Measurements from ENCODE around the gene LUZP2. TPM values are rescaled to one million over a fixed set of nuclear protein-coding genes. Genes with fewer than 3 reads are reported as not detected.
"Not testable (repeated sequence)": the region's sequence is repeated elsewhere in the genome, so short reads cannot be mapped to it uniquely, and the experiment has no call there.

The LUZP2 gene
- total RNA-seq, 1 experiment from 2014 or later: not detected

GRCh38 chr11:24870048-24870447, 373.2 kb downstream of the LUZP2 start:
- DNase-seq (ENCODE audit: low spot score): no peak
- in situ Hi-C loops (cut with HindIII; ENCODE audit: low sequenced_read_pairs): no loop called here

- DNase-seq (ENCODE audit: low spot score): no peak
- in situ Hi-C loops (cut with HindIII; ENCODE audit: low sequenced_read_pairs): no loop called here
These were observed 375.3 kb downstream of the LUZP2 start for GRCh38 chr11:24872186-24872585.

- no peak for DNase-seq (ENCODE audit: low spot score)
- in situ Hi-C loops (cut with HindIII; ENCODE audit: low sequenced_read_pairs): no loop called here
These were observed 375.9 kb downstream of the LUZP2 start for GRCh38 chr11:24872651-24873311.

- in situ Hi-C loops (cut with HindIII; ENCODE audit: low sequenced_read_pairs): no loop called here
- no peak for DNase-seq (ENCODE audit: low spot score)
These were observed 384.1 kb downstream of the LUZP2 start for GRCh38 chr11:24880962-24881361.

- DNase-seq (ENCODE audit: low spot score): no peak
- in situ Hi-C loops (cut with HindIII; ENCODE audit: low sequenced_read_pairs): no loop called here
These were observed 388.8 kb downstream of the LUZP2 start for GRCh38 chr11:24885580-24886173.

GRCh38 chr11:24886880-24887619, 390.2 kb downstream of the LUZP2 start:
- no peak for DNase-seq (ENCODE audit: low spot score)
- in situ Hi-C loops (cut with HindIII; ENCODE audit: low sequenced_read_pairs): no loop called here

- DNase-seq (ENCODE audit: low spot score): no peak
- in situ Hi-C loops (cut with HindIII; ENCODE audit: low sequenced_read_pairs): no loop called here
These were observed 393.6 kb downstream of the LUZP2 start for GRCh38 chr11:24890426-24890825.

- in situ Hi-C loops (cut with HindIII; ENCODE audit: low sequenced_read_pairs); DNase-seq (ENCODE audit: low spot score): not testable (repeated sequence)
These were observed 395.1 kb downstream of the LUZP2 start for GRCh38 chr11:24891845-24892492.

GRCh38 chr11:24896118-24896835, 399.4 kb downstream of the LUZP2 start:
- in situ Hi-C loops (cut with HindIII; ENCODE audit: low sequenced_read_pairs): no loop called here
- no peak for DNase-seq (ENCODE audit: low spot score)

GRCh38 chr11:24900514-24900913, 403.7 kb downstream of the LUZP2 start:
- no peak for DNase-seq (ENCODE audit: low spot score)
- in situ Hi-C loops (cut with HindIII; ENCODE audit: low sequenced_read_pairs): no loop called here

- in situ Hi-C loops (cut with HindIII; ENCODE audit: low sequenced_read_pairs): no loop called here
These were observed 404.2 kb downstream of the LUZP2 start for GRCh38 chr11:24900960-24901549.

GRCh38 chr11:24903555-24903954, 406.7 kb downstream of the LUZP2 start:
- in situ Hi-C loops (cut with HindIII; ENCODE audit: low sequenced_read_pairs): no loop called here
- DNase-seq (ENCODE audit: low spot score): no peak

More at GRCh38 chr11:24900960-24901549, 404.2 kb downstream of the LUZP2 start:
- DNase-seq (ENCODE audit: low spot score): no peak

GRCh38 chr11:24925091-24925490, 428.2 kb downstream of the LUZP2 start:
- in situ Hi-C loops (cut with HindIII; ENCODE audit: low sequenced_read_pairs): no loop called here
- DNase-seq (ENCODE audit: low spot score): no peak

GRCh38 chr11:24932110-24933000, 435.5 kb downstream of the LUZP2 start:
- in situ Hi-C loops (cut with HindIII; ENCODE audit: low sequenced_read_pairs): no loop called here
- peak; percentile 4 for DNase-seq (ENCODE audit: low spot score)

- no peak for DNase-seq (ENCODE audit: low spot score)
- in situ Hi-C loops (cut with HindIII; ENCODE audit: low sequenced_read_pairs): no loop called here
These were observed 438.0 kb downstream of the LUZP2 start for GRCh38 chr11:24934733-24935439.

- DNase-seq (ENCODE audit: low spot score): peak; percentile 25
- in situ Hi-C loops (cut with HindIII; ENCODE audit: low sequenced_read_pairs): no loop called here
These were observed 448.0 kb downstream of the LUZP2 start for GRCh38 chr11:24944891-24945290.

GRCh38 chr11:24949406-24949805, 452.6 kb downstream of the LUZP2 start:
- DNase-seq (ENCODE audit: low spot score): no peak
- in situ Hi-C loops (cut with HindIII; ENCODE audit: low sequenced_read_pairs): no loop called here
